Activated CD8-positive, alpha-beta memory T cell treated with anti-CD3 and anti-CD28 coated beads for 1 hour (primary cell): ENCODE results near the gene SBNO2.

Experiments used
- DNase-seq, 2 donors: peaks; one replicate each; pipeline ENCODE4 v3.0.0-alpha.2; 2020; ENCODE audit warnings: low read depth in 1 of 2; ENCODE audit errors: extremely low read depth in 1 of 2

Gene SBNO2

GRCh38 chr19:1106841-1107660 lies 67.0 kb downstream of the SBNO2 start:
- DNase-seq = no peak

- DNase-seq = no peak
Measured at GRCh38 chr19:1105873-1106840, 67.9 kb downstream of the SBNO2 start.

- no peak for DNase-seq
Measured at GRCh38 chr19:1105008-1105872, 68.8 kb downstream of the SBNO2 start.

DNA sequence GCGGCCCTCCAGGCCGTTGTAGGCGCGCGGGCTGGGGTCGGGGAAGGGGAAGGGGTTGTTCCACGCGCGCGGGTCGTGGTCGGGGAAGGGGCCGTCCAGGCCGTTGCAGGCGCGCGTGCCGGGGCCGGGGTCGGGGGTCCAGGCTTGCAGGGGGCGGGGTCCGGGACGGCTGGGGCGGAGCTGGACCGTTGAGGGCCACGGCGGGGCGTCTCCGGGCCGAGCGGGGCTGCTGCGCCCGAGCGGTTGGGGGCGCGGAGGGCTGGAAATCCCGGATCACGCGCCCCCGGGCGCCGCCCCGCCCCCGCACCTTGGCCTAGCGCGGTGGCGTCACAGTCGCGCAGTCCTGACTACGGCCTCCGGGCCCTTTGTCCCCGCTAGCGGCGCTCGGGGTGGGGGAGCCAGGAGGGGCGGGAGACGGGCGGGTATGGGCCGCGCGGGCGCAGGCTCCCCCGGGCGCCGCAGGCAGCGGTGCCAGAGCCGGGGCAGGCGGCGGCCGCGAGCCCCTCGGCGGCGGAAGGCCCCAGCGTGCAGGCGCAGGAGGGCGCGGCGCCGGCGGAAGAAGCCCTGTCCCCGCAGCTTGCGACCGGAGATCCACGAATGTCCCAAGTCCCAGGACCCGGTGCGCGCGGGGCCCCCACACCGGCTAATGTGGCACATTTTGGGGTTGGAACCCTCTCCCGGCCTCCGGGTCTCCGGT lies 69.6 kb downstream of the SBNO2 start:
- DNase-seq = peak in 1 of 2 donors; percentile 62

DNA sequence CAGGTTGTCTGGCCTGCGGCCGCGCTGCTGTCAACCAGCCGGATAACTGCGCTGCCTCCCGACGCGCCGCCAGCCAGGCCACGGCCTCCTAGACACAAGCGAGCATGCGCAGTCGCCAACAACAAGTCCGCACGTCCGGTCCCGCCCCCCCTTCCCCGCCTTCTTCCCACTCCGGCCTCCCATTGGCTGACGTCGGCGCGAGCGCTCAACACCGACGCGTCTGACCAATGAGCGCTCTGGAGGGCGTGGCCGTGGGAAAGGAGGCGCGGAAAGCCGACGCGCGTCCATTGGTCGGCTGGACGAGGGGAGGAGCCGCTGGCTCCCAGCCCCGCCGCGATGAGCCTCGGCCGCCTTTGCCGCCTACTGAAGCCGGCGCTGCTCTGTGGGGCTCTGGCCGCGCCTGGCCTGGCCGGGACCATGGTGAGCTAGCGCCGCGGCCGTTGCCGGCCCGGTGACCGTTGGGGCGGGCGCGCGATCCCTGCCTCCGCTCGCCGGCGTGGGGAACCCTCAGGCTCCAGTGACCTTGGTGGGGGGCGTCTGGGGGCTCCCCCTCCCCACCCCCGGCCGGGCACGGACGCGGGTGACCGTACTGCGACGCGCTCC lies 70.3 kb downstream of the SBNO2 start, which contains the start of gene GPX4:
Gene GPX4 (plus strand): TSS at position 287 of the 603 bp plus-strand sequence. CDS start 50 bp downstream, at position 337.
- DNase-seq = peak; percentile 98

DNA sequence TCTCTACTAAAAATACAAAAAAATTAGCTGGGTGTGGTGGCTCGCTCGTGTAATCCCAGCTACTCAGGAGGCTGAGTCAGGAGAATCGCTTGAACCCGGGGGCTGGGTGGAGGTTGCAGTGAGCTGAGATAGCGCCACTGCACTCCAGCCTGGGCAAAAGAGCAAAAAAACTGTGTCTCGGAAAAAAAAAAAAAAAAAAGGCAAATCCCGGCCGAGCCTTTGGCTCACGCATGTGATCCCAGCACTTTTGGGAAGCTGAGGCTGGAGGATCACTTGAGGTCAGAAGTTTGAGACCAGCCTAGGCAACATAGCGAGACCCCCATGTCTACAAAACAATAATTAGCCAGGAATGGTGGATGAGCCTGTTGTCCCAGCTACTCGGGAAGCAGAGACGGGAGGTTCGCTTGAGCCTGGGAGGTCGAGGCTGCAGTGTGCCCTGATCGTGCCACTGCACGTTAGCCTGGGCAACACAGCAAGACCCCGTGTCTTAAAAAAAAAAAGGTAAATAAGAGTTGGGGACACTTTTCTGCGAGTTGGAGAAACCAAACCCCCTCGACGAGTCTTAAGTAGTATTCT lies 70.8 kb downstream of the SBNO2 start:
- no peak for DNase-seq

DNA sequence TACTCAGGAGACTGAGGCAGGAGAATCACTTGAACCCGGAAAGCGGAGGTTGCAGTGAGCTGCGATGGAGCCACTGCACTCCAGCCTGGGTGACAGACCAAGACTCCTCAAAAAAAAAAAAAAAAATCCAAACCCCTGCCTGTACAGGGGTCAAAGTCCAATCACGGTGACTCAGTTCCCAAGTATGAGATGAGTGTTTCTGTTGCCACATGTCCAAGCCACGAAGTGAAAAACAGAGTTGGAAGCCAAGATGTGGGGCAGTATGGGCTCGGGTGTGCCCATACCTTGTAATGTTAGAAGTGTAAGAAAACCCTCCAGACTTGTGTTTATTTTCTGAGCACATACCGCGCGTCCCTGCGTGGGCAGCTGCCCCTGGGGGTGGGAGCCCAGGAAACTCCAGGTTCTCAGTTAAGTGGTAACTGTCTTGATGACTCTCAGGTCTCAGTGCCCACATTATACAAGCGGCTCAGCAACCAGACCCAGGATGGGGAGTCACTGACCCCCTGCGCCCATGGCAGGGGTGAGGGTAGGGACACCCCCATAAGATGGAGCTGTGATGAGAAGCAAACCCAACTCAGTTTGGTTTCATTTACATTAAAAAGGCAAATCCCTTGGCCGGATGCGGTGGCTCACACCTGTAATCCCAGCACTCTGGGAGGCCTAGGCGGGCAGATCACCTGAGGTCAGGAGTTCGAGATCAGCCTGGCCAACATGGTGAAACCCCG lies 71.5 kb downstream of the SBNO2 start:
- no peak for DNase-seq

GRCh38 chr19:1101337-1101698 lies 72.8 kb downstream of the SBNO2 start:
- no peak for DNase-seq

DNA sequence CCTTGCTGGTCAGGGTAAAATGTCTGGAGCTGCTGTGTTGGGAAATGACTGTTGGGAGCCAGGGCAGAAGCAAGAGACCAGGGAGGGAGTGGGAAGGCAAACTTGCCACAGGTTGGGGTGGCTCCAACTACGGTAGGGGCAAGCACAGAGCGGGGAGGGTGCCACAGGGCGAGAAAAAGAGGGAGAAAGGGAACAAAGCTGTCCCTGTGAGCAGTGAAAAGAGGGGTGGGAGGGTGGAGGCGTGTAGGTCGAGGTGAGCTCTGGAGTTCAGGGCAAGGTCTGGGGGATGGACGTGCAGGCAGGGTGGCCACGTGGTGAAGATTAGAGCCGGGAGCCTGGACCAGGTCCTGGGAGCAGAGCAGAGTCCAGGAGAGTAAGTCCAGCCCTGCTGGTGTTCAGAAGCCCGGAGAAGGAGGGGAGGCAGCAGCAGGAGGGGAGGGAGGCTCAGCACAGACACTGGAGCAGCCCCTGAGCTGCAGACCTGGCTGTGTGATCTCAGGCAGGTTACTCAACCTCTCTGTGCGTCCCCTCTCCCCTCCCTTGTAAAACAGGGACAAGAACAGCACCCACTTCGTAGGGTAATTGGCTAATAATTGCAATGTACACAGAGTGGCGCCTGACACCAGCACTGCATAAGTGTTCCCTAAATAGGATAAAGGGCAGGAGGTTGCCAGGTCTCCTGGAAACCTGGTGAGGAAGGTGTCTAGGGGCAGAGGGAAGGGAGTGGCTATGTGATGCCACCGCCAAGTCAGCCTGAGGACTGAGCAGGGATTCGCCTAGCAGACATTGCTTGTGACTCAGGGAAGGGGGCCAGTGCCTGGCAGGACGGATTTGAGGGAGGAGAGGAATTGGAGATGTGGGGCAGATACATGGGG lies 75.7 kb downstream of the SBNO2 start:
- DNase-seq = no peak

DNA sequence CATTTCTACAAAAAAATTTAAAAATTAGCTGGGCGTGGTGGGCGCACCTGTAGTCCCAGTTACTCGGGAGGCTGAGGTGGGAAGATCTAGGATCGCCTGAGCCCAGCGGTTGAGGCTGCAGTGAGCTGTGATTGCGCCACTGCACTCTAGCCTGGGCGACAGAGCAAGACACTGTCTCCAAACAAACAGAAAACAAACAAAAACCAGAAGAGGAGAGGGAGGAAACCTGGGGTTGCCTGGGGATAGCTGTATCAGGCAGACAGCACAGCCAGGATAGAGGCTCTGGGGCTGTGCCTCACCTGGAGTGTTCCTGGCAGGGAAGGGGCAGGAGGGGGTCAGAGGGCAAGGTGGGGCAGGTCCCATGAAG lies 76.3 kb downstream of the SBNO2 start:
- no peak for DNase-seq

DNA sequence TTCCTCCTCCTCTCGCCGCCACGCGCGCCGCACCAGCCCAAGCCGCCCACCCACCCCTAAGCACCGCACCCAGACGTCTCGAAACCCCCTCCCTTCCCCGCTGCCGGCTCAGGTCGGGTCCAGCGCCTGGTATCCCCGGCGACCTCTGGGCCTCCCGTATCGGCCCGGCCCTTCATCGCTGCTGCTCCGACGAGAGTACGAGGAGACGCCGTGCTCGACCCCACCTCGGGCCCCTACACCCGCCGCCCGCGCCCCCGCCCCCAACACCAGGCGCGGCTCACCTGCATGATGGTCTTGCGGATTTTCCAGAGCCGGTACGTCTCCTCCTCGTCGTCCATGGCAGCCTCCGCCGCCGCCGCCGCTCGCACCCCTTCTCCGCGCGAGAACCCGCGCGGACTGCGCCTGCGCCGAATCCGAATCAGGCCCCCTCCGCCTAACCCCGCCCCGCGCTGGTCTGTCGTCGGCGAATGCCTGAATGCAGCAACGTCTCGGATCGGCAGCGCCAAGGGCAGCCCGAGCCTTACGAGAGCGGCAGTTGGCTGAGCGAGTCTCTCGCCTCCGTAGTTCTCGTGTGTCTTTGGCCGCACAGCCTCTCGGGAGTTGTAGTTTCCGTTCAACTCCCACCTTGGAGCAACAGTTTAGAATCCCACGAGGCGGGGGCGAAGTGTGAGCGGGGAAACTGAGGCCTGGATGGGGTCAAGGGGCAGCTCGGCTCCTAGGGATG lies 78.9 kb downstream of the SBNO2 start, which contains the start of gene POLR2E:
Gene POLR2E (minus strand): TSS at position 398 of the 724 bp plus-strand sequence. CDS start 60 bp downstream, at position 338.
- peak; percentile 97 to 99 for DNase-seq

- DNase-seq = no peak
Measured at GRCh38 chr19:1094655-1094977, 79.5 kb downstream of the SBNO2 start.

- no peak for DNase-seq
Measured at GRCh38 chr19:1093811-1094553, 80.1 kb downstream of the SBNO2 start.

DNA sequence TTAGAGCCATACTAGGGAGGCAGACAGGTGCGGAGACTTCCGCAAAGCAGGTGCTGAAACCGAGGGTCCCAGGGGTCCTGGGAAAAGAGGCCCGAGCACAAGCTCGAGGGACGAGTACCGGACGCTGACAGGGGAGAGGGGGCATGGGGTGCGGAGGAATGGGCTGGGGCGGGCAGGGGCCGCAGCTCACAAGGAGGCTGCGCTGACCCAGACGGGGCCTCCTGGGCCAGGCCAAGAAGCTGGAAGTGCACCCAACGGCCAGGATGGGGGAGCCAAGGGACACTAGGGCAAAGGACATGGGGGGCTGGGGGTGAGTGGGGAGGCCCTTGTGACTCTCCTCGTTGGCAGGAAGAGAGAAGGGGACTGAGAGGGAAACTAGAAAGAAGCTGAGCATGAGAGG lies 80.7 kb downstream of the SBNO2 start:
- no peak for DNase-seq

GRCh38 chr19:1091544-1092175 lies 82.4 kb downstream of the SBNO2 start:
- no peak for DNase-seq
